ENCODE results near the gene FGB.

FGB gene

GRCh38 chr4:154562697-154563254 is at the start of gene FGB:
TSS of gene FGB (plus strand) at chr4:154563011. CDS start at chr4:154563019, 8 bp downstream.
- no peak for DNase-seq (ENCODE audit: low read depth)

- no peak for DNase-seq (ENCODE audit: low read depth)
Observed at GRCh38 chr4:154516318-154517029, 46.3 kb upstream of the FGB start.

- DNase-seq (ENCODE audit: low read depth) = no peak
Observed at GRCh38 chr4:154517591-154517990, 45.2 kb upstream of the FGB start.

DNA sequence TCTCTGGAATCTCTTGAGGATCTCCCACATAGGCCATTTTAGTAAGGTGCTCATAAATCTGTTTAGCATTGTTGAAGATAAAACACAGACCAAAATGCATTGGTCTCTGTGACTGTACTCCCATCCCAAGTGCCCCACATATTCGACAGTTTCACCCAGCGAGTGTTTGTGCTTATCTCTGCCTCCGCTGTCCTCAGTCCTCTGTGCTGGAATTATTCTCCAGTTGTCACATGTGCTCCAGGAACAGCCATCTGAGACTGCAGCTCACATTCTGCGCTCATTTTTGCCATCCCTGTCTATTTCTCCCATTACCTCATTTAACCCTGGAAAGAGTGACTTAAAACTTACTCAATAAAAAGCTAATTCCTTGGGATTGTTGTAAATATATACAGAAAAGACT is 43.6 kb upstream of the FGB start:
- DNase-seq (ENCODE audit: low read depth) = no peak

DNA sequence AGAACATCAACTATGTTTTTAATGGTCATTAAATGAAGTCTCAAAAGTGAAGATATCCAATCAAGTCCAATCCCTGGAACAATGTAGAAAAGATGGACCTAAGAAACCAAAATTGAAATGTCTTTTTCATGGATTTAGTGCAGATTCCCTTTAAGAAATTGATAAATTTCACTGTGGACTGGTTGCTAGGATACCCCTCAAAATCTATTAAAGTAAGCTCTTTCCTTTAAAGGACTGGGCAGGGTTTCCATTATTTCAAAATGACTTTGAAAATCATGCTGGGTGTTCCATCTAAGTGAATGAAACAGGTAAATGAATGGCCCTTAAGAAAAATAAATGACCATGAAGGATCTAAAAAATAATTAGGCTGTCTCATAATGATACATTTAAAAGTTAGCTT is 41.2 kb upstream of the FGB start:
- DNase-seq (ENCODE audit: low read depth) = no peak

- DNase-seq (ENCODE audit: low read depth) = no peak
Observed at GRCh38 chr4:154526151-154526550, 36.7 kb upstream of the FGB start.

GRCh38 chr4:154527308-154527707 is 35.5 kb upstream of the FGB start:
- no peak for DNase-seq (ENCODE audit: low read depth)

DNA sequence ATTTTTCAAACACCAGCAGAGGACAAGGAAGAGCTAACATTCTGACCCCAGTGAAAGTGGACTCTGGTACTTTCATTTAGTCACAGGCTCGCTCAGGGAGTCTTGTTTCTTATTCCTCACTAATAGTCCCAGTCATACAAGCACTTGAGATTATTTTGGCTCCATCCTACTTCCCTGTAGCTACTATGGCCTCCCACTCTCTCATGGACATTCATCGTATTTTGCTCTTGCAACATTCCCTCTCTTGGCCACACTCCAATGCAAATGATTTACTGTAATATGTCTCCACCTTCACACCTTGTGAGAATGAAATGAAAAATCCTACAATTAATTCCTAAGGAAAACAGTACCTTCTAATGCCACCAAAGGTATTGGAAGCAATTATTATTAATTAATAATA is 33.9 kb upstream of the FGB start:
- no peak for DNase-seq (ENCODE audit: low read depth)

DNA sequence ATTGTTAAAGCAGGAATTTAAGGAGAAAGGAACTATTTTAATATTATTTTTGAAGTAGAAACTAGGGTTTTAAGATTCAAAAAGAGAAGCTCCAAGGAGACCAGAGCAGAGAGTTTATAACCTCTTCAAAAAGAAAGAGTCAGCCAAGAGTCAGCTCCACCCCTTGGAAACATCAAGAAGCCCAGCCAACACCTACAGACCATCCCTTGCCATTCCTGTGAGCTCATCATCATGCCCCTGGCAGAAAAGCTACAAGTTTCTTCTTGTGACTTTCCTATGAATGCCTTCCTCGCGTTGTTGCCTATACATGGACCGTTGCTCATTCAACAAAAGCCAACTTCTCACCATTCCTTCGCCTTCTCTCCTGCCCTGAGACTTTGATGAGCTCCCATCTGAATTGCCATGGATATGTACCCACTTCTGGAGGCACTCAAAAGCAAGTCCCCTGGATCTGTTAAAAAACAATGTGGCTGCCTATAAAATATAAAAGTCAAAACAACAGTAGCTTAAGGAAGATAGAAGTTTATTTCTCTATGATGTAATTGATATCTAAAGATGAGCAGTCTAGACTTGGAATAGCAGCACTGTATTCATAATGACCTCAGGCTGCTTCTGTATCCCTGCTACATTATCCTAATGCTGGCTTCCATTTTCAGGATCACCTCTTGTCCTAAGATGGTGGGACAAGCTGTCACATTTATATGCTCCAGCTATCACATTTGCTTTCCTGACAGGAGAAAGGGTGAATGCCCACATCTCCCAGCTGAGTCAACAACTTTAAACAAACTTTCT is 32.9 kb upstream of the FGB start:
- no peak for DNase-seq (ENCODE audit: low read depth)

DNA sequence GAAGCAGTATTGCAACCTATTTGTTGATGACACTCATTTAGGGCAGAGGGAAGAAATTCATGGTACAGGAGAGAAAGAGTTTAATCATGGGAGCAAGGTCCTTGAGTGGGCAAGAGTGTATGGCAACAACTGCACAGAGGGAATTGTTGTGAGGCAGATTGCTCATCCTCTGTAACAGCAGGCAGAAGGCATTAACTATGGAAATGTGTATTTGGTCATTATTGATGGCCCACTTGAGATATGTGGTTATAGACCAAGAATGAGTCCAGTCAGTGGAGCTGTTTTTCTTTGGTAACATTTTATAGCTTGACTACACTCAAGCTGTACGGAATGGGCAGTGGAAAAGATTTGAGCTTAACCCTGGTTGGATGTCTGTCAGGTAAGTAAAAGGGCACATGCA is 28.5 kb upstream of the FGB start:
- DNase-seq (ENCODE audit: low read depth) = no peak

- DNase-seq (ENCODE audit: low read depth) = no peak
Observed at GRCh38 chr4:154542271-154542879, 20.4 kb upstream of the FGB start.

- DNase-seq (ENCODE audit: low read depth) = no peak
Observed at GRCh38 chr4:154545689-154546088, 17.1 kb upstream of the FGB start.

GRCh38 chr4:154549894-154550790 is 12.7 kb upstream of the FGB start, which contains the start of gene PLRG1:
TSS of gene PLRG1 (minus strand) at chr4:154550400. CDS start at chr4:154550308, 92 bp downstream.
- DNase-seq (ENCODE audit: low read depth) = peak; percentile 94

DNA sequence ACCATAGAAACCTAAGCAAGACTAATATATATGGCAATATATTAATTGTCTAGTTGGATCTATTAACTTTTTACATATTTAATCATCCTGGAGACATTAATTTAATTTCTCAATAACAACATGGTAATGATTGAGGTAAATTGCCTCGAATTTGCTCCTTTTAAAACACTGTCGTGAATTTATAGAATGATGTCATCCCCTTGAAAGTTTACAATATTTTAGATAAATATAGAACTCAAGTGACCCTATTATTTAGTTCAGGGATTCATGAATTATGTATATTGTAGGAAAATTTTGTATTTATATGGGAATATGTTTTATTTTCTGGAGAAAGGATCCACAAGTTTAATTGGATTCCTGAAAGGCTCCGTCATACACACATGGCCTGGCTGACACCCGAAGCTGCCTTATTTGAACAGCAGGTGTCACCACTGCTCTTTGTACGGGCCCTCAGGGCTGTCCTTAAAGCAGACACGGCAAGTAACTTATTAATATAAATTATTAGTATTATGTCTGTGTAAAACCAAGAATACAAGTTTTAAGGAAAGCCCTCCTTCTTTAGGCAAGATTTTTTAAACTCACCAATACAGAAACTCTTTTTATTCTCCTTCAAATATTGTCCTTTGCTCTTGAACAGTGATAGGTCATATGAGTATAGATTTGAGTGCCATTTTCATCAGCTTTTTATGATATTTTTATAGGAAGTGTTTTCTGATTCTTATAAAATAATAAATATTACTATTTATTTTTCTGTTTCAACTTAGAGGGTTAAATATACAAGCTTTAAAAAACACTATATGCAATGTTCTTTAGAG is 10.7 kb upstream of the FGB start:
- DNase-seq (ENCODE audit: low read depth) = peak; percentile 46

DNA sequence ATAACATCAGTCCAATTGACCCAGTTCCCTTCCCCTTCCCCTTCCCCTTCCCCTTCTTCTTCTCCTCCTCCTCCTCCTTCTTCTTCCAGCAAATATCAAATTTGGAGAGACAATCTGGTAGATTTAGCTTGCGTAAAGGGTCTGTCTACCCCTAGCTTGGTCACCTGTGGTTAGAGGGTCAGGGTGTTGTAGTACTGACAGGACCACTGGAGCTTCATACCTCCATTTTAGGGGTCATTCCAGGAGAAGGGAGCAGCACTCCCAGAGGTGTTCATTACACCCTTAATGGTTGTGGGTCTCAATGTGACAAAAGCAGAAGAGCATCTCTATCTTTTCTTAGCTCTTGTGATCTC is 3.7 kb upstream of the FGB start:
- no peak for DNase-seq (ENCODE audit: low read depth)

DNA sequence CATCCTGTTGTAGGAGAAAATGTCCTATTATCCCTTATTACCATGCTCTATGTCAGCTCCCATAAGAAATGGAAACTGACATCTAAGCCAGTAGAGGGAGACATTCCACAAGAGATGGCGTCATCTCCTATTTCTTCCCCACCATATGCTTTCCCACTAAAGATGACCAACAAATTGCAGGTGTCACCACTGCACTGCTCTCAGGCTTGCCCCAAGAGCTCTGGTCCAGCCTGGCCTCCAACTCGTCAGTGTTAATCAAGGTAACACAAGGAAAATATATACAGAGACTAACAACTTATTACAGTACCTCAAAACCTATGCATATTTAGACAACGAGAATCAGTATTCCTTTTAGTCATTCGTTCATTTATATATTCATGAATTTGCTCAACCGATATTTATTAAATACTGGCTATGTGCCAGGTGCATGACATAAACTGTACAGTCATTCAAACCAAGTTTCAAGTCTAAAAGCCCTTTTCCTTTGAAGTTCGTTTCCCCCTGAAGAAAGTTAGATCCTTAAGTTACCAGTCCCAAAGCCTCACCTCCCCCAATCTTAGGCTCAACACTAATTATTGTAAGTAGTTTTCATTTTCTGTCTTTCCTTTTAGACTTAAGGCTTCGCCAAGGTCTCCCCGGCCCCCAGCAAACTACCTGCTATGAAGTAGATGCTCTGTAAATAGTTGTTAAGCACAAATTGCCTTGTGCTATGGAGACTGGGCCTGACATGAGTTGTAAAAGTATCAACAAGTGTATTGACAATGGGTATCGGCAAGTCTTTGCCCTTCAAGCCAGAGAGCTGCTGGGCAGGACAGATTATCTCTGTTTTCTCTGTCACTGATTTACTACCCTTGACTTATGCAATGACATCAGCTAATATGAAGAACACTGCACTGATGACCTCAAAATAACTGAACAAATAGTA is 3.1 kb upstream of the FGB start:
- DNase-seq (ENCODE audit: low read depth) = no peak

DNA sequence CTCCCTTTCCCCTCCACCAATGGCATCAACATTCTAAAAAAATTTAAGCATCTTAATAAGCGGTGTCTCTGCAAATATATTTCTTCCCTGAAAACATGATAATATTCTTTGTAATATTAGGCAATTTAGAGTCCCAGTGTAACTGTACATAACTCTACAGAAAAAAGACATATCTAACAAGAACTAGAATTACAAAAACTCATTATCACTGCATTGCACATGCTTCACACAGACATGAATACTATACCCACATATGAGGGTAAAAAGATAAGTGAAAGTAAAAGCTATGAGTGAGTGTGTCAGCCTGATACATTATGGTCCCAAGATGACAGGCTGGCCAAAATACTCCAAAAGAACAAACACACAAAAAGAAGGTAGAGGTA is 2.4 kb upstream of the FGB start:
- no peak for DNase-seq (ENCODE audit: low read depth)

- DNase-seq (ENCODE audit: low read depth) = no peak
Observed at GRCh38 chr4:154560824-154561231, 2.0 kb upstream of the FGB start.

- DNase-seq (ENCODE audit: low read depth) = no peak
Observed at GRCh38 chr4:154564311-154564710, 1.5 kb downstream of the FGB start.

GRCh38 chr4:154565704-154566103 is 2.9 kb downstream of the FGB start:
- no peak for DNase-seq (ENCODE audit: low read depth)

Measured in stimulated activated CD8-positive, alpha-beta memory T cell treated with anti-CD3 and anti-CD28 coated beads, Interleukin-4, amount 100 ng/mL, for 24 hours (primary cell).